Tibial nerve (tissue), 4 donors: ENCODE results near the gene TTC28. TPM values are rescaled to one million over a fixed set of nuclear protein-coding genes. Genes with fewer than 3 reads are reported as not detected.

Source experiments
- DNase-seq, 2 donors: peaks; one replicate each; pipeline ENCODE4 v3.0.0-alpha.2; 2019; ENCODE audit warnings: low spot score in 2 of 2
- H3K27ac ChIP-seq, 4 donors: fragments of 200-600 bp; sonication (generic) in 3 of 4; one replicate each; pipeline ENCODE4 v1.5.1; 2017 to 2019; ENCODE audit warnings: mild to moderate bottlenecking in 1 of 4
- H3K27me3 ChIP-seq, 2 donors: fragments of 200-600 bp; sonication (generic) in 1 of 2; one replicate each; pipeline versions ENCODE4 v1.5.1 to v1.6.0; 2017 to 2019
- H3K36me3 ChIP-seq, 3 donors: fragments of 200-600 bp; sonication (generic); one replicate each; pipeline ENCODE4 v1.5.1; 2018 to 2019
- H3K4me1 ChIP-seq, 4 donors: fragments of 200-600 bp; sonication (generic) in 3 of 4; one replicate each; pipeline ENCODE4 v1.5.1; 2017 to 2019
- H3K4me3 ChIP-seq, 4 donors: fragments of 200-600 bp; sonication (generic) in 3 of 4; one replicate each; pipeline ENCODE4 v1.5.1; 2017 to 2019; ENCODE audit warnings: mild to moderate bottlenecking in 1 of 4, moderate library complexity in 1 of 4
- H3K9me3 ChIP-seq, 4 donors: fragments of 200-600 bp; sonication (generic) in 3 of 4; one replicate each; pipeline ENCODE4 v1.5.1; 2017 to 2019
- CTCF ChIP-seq, 5 experiments: fragments of 200-600 bp in 3 of 5; fragments of 450-650 bp in 2 of 5; sonication (generic) in 3 of 5; IDR thresholded peaks; one replicate each; pipeline ENCODE4 v1.5.1; 2016 to 2019; ENCODE audit warnings: antibody characterized with exemption in 5 of 5, mild to moderate bottlenecking in 3 of 5, moderate library complexity in 2 of 5
- EP300 ChIP-seq, 2 donors: sonication (generic); formaldehyde crosslinking; IDR thresholded peaks; one replicate each; pipeline ENCODE4 v1.6.1; 2017; ENCODE audit warnings: antibody characterized with exemption in 2 of 2, mild to moderate bottlenecking in 1 of 2
- POLR2A ChIP-seq, 2 donors: fragments of 450-650 bp; IDR thresholded peaks; one replicate each; pipeline ENCODE4 v1.6.1; 2017; ENCODE audit warnings: antibody characterized with exemption in 2 of 2, mild to moderate bottlenecking in 2 of 2, moderate library complexity in 2 of 2
- WGBS, 2 donors: methylation state at CpG; one replicate each; pipeline ENCODE4 v1.1.5; 2018; 5-methylcytosine and 5-hydroxymethylcytosine counted together
- total RNA-seq, 4 donors: library from RNA; depleted of rRNA; stranded (reverse); fragments of >200 nt; gene quantifications; one replicate each; pipeline ENCODE4 v1.1.0, GENCODE V29; 2016

Gene TTC28
- total RNA-seq, 4 donors from 2014 or later = 83.9 to 177 (median 128) TPM

- H3K4me3 ChIP-seq = no peak overlapping the region
- WGBS, 2 donors = 74 to 84% methylated on average over 1 of the region's 1 CpG
- TF ChIP-seq CTCF (IDR thresholded peaks at IDR 0.05) (no peak), POLR2A (IDR thresholded peaks at IDR 0.05) (no peak), EP300 (IDR thresholded peaks at IDR 0.05) (no peak)
- H3K27ac ChIP-seq = no peak overlapping the region
- H3K4me1 ChIP-seq = peaks cover 0 to 11% (median 6%) of the 10 kb centered on the region in 4 donors
- peaks cover 0 to 7% (median 0%) of the 10 kb centered on the region in 3 donors for H3K36me3 ChIP-seq
- peaks cover 0 to 1% (median 0%) of the 10 kb centered on the region in 4 donors for H3K9me3 ChIP-seq
- H3K27me3 ChIP-seq = no peaks in the 10 kb centered on the region
- DNase-seq = no peak
These were observed 718.0 kb downstream of the TTC28 start for GRCh38 chr22:27961680-27962079.

GRCh38 chr22:27961182-27961581 lies 718.5 kb downstream of the TTC28 start:
- WGBS, 2 donors = 66 to 67% methylated on average over 4 of the region's 4 CpGs
- DNase-seq = no peak
- no peak overlapping the region for H3K4me3 ChIP-seq
- TF ChIP-seq EP300 (IDR thresholded peaks at IDR 0.05) (no peak), CTCF (IDR thresholded peaks at IDR 0.05) (no peak), POLR2A (IDR thresholded peaks at IDR 0.05) (no peak)
- peaks cover 0 to 2% (median 0%) of the 10 kb centered on the region in 4 donors for H3K9me3 ChIP-seq
- peaks cover 0 to 11% (median 6%) of the 10 kb centered on the region in 4 donors for H3K4me1 ChIP-seq
- no peak overlapping the region for H3K27ac ChIP-seq
- no peaks in the 10 kb centered on the region for H3K27me3 ChIP-seq
- peaks cover 0 to 2% (median 0%) of the 10 kb centered on the region in 3 donors for H3K36me3 ChIP-seq

GRCh38 chr22:27959335-27960090 lies 720.1 kb downstream of the TTC28 start:
- Histone ChIP-seq H3K36me3 (no peaks in the 10 kb centered on the region), H3K27me3 (no peaks in the 10 kb centered on the region), H3K27ac (no peak overlapping the region), H3K4me1 (peaks cover 0 to 11% (median 6%) of the 10 kb centered on the region in 4 donors), H3K4me3 (no peak overlapping the region), H3K9me3 (peaks cover 0 to 2% (median 0%) of the 10 kb centered on the region in 4 donors)
- TF ChIP-seq EP300 (IDR thresholded peaks at IDR 0.05) = no peak
- no peak for TF ChIP-seq CTCF (IDR thresholded peaks at IDR 0.05)
- no peak for TF ChIP-seq POLR2A (IDR thresholded peaks at IDR 0.05)
- 52 to 56% methylated on average over 8 of the region's 8 CpGs for WGBS, 2 donors
- DNase-seq = no peak

- WGBS, 2 donors = 65% methylated on average over 3 of the region's 3 CpGs
- peak overlapping the region in 1 of 4 donors; percentile 23 for H3K27ac ChIP-seq
- H3K9me3 ChIP-seq = peaks cover 0 to 2% (median 0%) of the 10 kb centered on the region in 4 donors
- no peaks in the 10 kb centered on the region for H3K36me3 ChIP-seq
- no peaks in the 10 kb centered on the region for H3K27me3 ChIP-seq
- no peak for DNase-seq
- TF ChIP-seq EP300 (IDR thresholded peaks at IDR 0.05) (no peak), CTCF (IDR thresholded peaks at IDR 0.05) (no peak), POLR2A (IDR thresholded peaks at IDR 0.05) (no peak)
- peaks cover 0 to 11% (median 2%) of the 10 kb centered on the region in 4 donors for H3K4me1 ChIP-seq
- no peak overlapping the region for H3K4me3 ChIP-seq
These were observed 726.9 kb downstream of the TTC28 start for GRCh38 chr22:27952779-27953178.

- TF ChIP-seq EP300 (IDR thresholded peaks at IDR 0.05) = no peak
- no peak for TF ChIP-seq POLR2A (IDR thresholded peaks at IDR 0.05)
- TF ChIP-seq CTCF (IDR thresholded peaks at IDR 0.05) = no peak
- Histone ChIP-seq H3K4me3 (no peak overlapping the region), H3K36me3 (no peaks in the 10 kb centered on the region), H3K27me3 (no peaks in the 10 kb centered on the region), H3K9me3 (peaks cover 0 to 2% (median 0%) of the 10 kb centered on the region in 4 donors), H3K4me1 (peaks cover 0 to 11% (median 2%) of the 10 kb centered on the region in 4 donors), H3K27ac (peak overlapping the region in 1 of 4 donors; percentile 23)
- DNase-seq = peak in 1 of 2 donors; percentile 14
- WGBS, 2 donors = 66 to 77% methylated on average over 3 of the region's 3 CpGs
These were observed 727.5 kb downstream of the TTC28 start for GRCh38 chr22:27952091-27952490.
